OCI-LY3 (cell line): ENCODE measurements around the gene IZUMO4.

ENCODE experiments used
- H2AFZ ChIP-seq: fragments of 200-600, 300-600 bp; shearing (Covaris generic); 2 replicates; pipeline ENCODE4 v1.6.0; 2014; ENCODE audit warnings: antibody characterized with exemption, low read depth, low read length
- H3K27ac ChIP-seq: fragments of 200-600, 300-600 bp; sonication (generic); 2 replicates; pipeline ENCODE4 v1.5.1; 2014; ENCODE audit warnings: mild to moderate bottlenecking, low read length, moderate library complexity, mixed read lengths
- H3K27me3 ChIP-seq: fragments of 200-600, 300-600 bp; sonication (generic); 2 replicates; pipeline ENCODE4 v1.6.1; 2014; ENCODE audit warnings: low read depth, low read length, mixed read lengths
- H3K36me3 ChIP-seq: fragments of 200-600, 300-600 bp; sonication (generic); replicated peaks from 2 replicates; pipeline ENCODE3; 2014; ENCODE audit warnings: low read depth, low read length, mixed read lengths
- H3K4me1 ChIP-seq: fragments of 300-600, 200-600 bp; sonication (generic); 2 replicates; pipeline ENCODE4 v1.6.1; 2014; ENCODE audit warnings: low read length, mixed read lengths
- H3K4me2 ChIP-seq: fragments of 200-600, 300-600 bp; sonication (generic); 2 replicates; pipeline ENCODE4 v1.6.1; 2014; ENCODE audit warnings: low read length, mixed read lengths
- H3K4me3 ChIP-seq: fragments of 300-600, 200-600 bp; sonication (generic); 2 replicates; pipeline ENCODE4 v1.5.1; 2014; ENCODE audit warnings: antibody characterized with exemption, mild to moderate bottlenecking, low read length, moderate library complexity
- H3K79me2 ChIP-seq: fragments of 300-600, 200-600 bp; shearing (Covaris generic); 2 replicates; pipeline ENCODE4 v1.6.1; 2014; ENCODE audit warnings: mild to moderate bottlenecking, low read length, mixed read lengths
- H3K9ac ChIP-seq: fragments of 300-600, 200-600 bp; shearing (Covaris generic); 2 replicates; pipeline ENCODE4 v1.6.0; 2014; ENCODE audit warnings: mild to moderate bottlenecking, low read length, moderate library complexity
- H3K9me3 ChIP-seq: fragments of 200-600, 300-600 bp; shearing (Covaris generic); 2 replicates; pipeline ENCODE4 v1.6.1; 2014; ENCODE audit warnings: low read length, mixed read lengths; ENCODE audit not compliant: insufficient read depth
- H4K20me1 ChIP-seq: fragments of 200-600, 300-600 bp; sonication (generic); 2 replicates; pipeline ENCODE4 v1.6.1; 2016; ENCODE audit warnings: low read length, mixed read lengths; ENCODE audit not compliant: insufficient read depth
- CTCF ChIP-seq: fragments of 200-600, 300-600 bp; sonication (generic); IDR thresholded peaks from 2 replicates; pipeline ENCODE4 v1.5.1; 2014; ENCODE audit warnings: antibody characterized with exemption, low read length, low read depth
- EZH2phosphoT487 ChIP-seq: fragments of 200-600 bp; shearing (Covaris generic); IDR thresholded peaks from 2 replicates; pipeline ENCODE4 v1.6.1; 2018; ENCODE audit warnings: antibody characterized with exemption, mixed run types, low read depth

Gene IZUMO4

GRCh38 chr19:2121416-2122051 lies 24.8 kb downstream of the IZUMO4 start:
- TF ChIP-seq CTCF (no peak), EZH2phosphoT487 (no peak)
- Histone ChIP-seq H4K20me1 (peaks cover 18% of the 10 kb centered on the region; the same call in 1 of the 2 replicates), H3K27me3 (no peaks in the 10 kb centered on the region), H2AFZ (no peak overlapping the region), H3K79me2 (no peaks in the 10 kb centered on the region), H3K9ac (no peak overlapping the region), H3K4me3 (no peak overlapping the region), H3K4me1 (no peaks in the 10 kb centered on the region), H3K36me3 (peaks cover 66% of the 10 kb centered on the region), H3K27ac (no peak overlapping the region), H3K9me3 (no peaks in the 10 kb centered on the region), H3K4me2 (no peak overlapping the region)

DNA sequence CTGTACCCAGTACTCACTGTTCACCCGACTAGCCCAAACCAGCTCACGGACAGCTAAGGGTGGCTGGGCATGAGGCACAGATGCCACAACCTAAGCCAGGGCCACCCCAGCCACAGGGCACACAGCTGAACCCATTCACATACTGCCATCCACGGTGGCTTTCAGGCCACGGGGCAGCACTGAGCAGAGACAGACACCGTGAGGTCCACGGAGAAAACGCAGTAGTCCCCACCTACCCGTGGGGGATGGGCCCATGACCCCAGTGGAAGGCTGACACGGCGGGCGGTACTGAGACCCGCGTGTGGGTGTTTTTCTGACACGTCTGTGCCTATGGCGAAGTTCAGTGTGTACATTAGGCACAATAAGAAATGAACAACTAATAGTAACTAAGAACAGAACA lies 25.5 kb downstream of the IZUMO4 start:
- no peak overlapping the region for H3K27ac ChIP-seq
- peaks cover 18% of the 10 kb centered on the region; the same call in 1 of the 2 replicates for H4K20me1 ChIP-seq
- no peaks in the 10 kb centered on the region for H3K9me3 ChIP-seq
- H3K4me3 ChIP-seq = no peak overlapping the region
- H2AFZ ChIP-seq = no peak overlapping the region
- no peak for TF ChIP-seq EZH2phosphoT487
- no peak for TF ChIP-seq CTCF
- no peak overlapping the region for H3K9ac ChIP-seq
- no peak overlapping the region for H3K4me2 ChIP-seq
- no peaks in the 10 kb centered on the region for H3K79me2 ChIP-seq
- no peaks in the 10 kb centered on the region for H3K27me3 ChIP-seq
- no peaks in the 10 kb centered on the region for H3K4me1 ChIP-seq
- H3K36me3 ChIP-seq = peaks cover 66% of the 10 kb centered on the region

DNA sequence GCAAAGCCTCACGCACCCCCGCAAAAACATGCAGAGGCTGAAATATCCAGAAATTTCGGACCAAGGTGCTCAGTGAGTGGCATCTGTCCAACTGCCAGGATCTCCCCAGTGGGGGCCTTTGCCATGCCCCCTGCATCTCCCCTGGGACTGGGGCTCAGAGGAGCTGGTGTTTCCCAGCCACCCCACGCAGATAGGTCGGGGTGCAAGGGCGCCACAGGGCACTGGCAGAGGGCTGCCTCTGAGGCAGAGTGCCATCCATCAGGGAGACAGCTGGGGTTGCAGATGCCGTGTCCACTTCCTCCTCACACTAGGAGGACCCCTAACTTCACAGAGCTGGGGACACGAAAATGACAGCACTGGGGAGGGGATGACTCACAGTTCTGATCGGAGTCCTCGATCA lies 26.3 kb downstream of the IZUMO4 start:
- Histone ChIP-seq H3K9me3 (no peaks in the 10 kb centered on the region), H3K36me3 (peaks cover 67% of the 10 kb centered on the region), H2AFZ (no peak overlapping the region), H3K79me2 (no peaks in the 10 kb centered on the region), H3K9ac (no peak overlapping the region), H3K4me1 (no peaks in the 10 kb centered on the region), H4K20me1 (peaks cover 22% of the 10 kb centered on the region), H3K27ac (no peak overlapping the region), H3K27me3 (no peaks in the 10 kb centered on the region), H3K4me3 (no peak overlapping the region), H3K4me2 (no peak overlapping the region)
- TF ChIP-seq EZH2phosphoT487 = no peak
- TF ChIP-seq CTCF = no peak

DNA sequence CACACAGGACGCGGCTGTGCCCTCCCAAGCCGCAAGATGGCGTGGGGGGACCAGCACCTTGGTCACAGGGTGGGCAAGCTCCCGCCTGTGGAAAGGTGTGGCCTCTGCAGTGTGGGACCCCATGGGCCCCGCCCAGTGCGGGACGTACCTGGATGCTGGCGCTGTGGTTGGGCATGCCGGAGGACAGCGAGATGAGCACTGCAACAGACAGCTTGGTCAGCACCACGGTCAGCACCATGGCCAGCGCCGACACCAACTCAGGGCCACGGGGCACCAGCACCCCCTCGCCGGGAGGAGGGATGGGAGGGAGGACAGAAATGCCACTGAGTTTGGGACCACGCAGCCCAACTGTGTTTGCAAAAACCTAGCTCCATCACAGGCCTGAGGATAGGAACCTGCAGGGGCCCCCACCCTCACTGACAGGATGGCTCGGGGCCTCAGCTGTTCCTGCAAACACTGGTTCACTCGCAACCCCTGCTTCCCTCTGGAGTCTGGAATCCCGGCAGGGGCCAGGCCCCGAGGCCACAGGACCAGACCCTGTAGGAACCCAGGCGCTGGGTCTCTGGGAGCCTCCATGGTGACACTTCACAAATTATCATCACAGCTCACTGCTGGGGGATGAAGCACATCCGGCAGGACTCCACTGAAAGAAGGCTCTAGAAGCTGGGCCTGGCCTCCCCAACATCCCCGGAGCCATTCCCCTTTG lies 27.1 kb downstream of the IZUMO4 start:
- peaks cover 24% of the 10 kb centered on the region for H4K20me1 ChIP-seq

More for the DNA sequence above, 27.1 kb downstream of the IZUMO4 start:
- H3K36me3 ChIP-seq = peaks cover 60% of the 10 kb centered on the region
- no peak overlapping the region for H2AFZ ChIP-seq
- no peaks in the 10 kb centered on the region for H3K4me1 ChIP-seq
- no peak overlapping the region for H3K27ac ChIP-seq
- no peak overlapping the region for H3K4me2 ChIP-seq
- H3K27me3 ChIP-seq = no peaks in the 10 kb centered on the region
- H3K9me3 ChIP-seq = no peaks in the 10 kb centered on the region
- H3K9ac ChIP-seq = no peak overlapping the region
- no peaks in the 10 kb centered on the region for H3K79me2 ChIP-seq
- H3K4me3 ChIP-seq = no peak overlapping the region
- TF ChIP-seq EZH2phosphoT487 (no peak), CTCF (no peak)
